SK-N-SH (cell line): ENCODE data around the gene CDH24. TPM values are rescaled to one million over a fixed set of nuclear protein-coding genes. Genes with fewer than 3 reads are reported as not detected.

ENCODE experiments used
- CTCF ChIA-PET: fragments of 300-600, 350-600 bp; formaldehyde crosslinking; extraction: SDS; loops from one replicate; lab custom pipeline; 2021; lab: Yijun Ruan, JAX
- POLR2A ChIA-PET: fragments of 350-600 bp; sonication (Branson Sonifier 250); formaldehyde crosslinking; extraction: SDS; loops from one replicate; lab custom pipeline; 2020; ENCODE audit warnings: antibody characterized with exemption, inconsistent platforms; lab: Yijun Ruan, JAX
- DNase-seq: peaks from one replicate; pipeline ENCODE4 v3.0.0; 2012
- H2AFZ ChIP-seq: fragments of 200-600 bp; sonication (generic); 2 replicates; pipeline ENCODE4 v1.8.1; 2016; ENCODE audit warnings: antibody characterized with exemption, mild to moderate bottlenecking, low read depth
- H3F3A ChIP-seq: fragments of 200-600 bp; sonication (generic); replicated peaks from 2 replicates; pipeline ENCODE3; 2016; ENCODE audit warnings: antibody characterized with exemption, mild to moderate bottlenecking; ENCODE audit not compliant: insufficient read depth
- H3K27ac ChIP-seq, 2 experiments: fragments of 200-500 bp in 1 of 2; fragments of 200-600 bp in 1 of 2; sonication (Bioruptor generic) in 1 of 2; sonication (generic), shearing (Covaris generic) in 1 of 2; 2 replicates each; pipeline versions ENCODE4 v1.5.1 to v1.6.1; 2014 to 2016; ENCODE audit warnings: low read depth in 2 of 2, inconsistent platforms in 1 of 2, low read length in 1 of 2, mild to moderate bottlenecking in 1 of 2, mixed read lengths in 1 of 2
- H3K27me3 ChIP-seq: fragments of 200-600 bp; sonication (generic), shearing (Covaris generic); 2 replicates; pipeline ENCODE4 v1.6.1; 2016; ENCODE audit warnings: mixed run types; ENCODE audit not compliant: insufficient read depth
- H3K36me3 ChIP-seq, 2 experiments: fragments of 200-500 bp in 1 of 2; fragments of 200-600 bp in 1 of 2; sonication (Bioruptor generic) in 1 of 2; sonication (generic) in 1 of 2; replicated peaks in 1 of 2; 2 replicates each; pipeline versions ENCODE3 to v1.5.1; 2014 to 2016; ENCODE audit warnings: low read length in 1 of 2, mild to moderate bottlenecking in 1 of 2; ENCODE audit not compliant: insufficient read depth in 2 of 2, control insufficient read depth in 1 of 2
- H3K4me1 ChIP-seq, 2 experiments: fragments of 200-500 bp in 1 of 2; fragments of 200-600 bp in 1 of 2; sonication (Bioruptor generic) in 1 of 2; sonication (generic), shearing (Covaris generic) in 1 of 2; 2 replicates each; pipeline versions ENCODE4 v1.5.1 to v1.6.1; 2014 to 2016; ENCODE audit warnings: low read depth in 1 of 2, low read length in 1 of 2, mixed run types in 1 of 2; ENCODE audit not compliant: insufficient read depth in 2 of 2, control insufficient read depth in 1 of 2
- H3K4me2 ChIP-seq: fragments of 200-600 bp; sonication (generic), shearing (Covaris generic); 2 replicates; pipeline ENCODE4 v1.6.1; 2017; ENCODE audit warnings: mixed run types
- H3K4me3 ChIP-seq, 2 experiments: fragments of 200-500 bp in 1 of 2; fragments of 200-600 bp in 1 of 2; sonication (Bioruptor generic) in 1 of 2; sonication (generic), shearing (Covaris generic) in 1 of 2; 2 replicates each; pipeline versions ENCODE4 v1.5.1 to v1.8.1; 2014 to 2016; ENCODE audit warnings: low read depth in 2 of 2, inconsistent platforms in 1 of 2, low read length in 1 of 2, mild to moderate bottlenecking in 1 of 2, mixed read lengths in 1 of 2, moderate library complexity in 1 of 2
- H3K79me2 ChIP-seq: fragments of 200-600 bp; sonication (generic); 2 replicates; pipeline ENCODE4 v1.8.1; 2017; ENCODE audit warnings: mild to moderate bottlenecking; ENCODE audit not compliant: insufficient read depth
- H3K9ac ChIP-seq: fragments of 200-600 bp; sonication (generic); 2 replicates; pipeline ENCODE4 v1.6.1; 2017; ENCODE audit warnings: mixed run types
- H3K9me2 ChIP-seq: fragments of 200-600 bp; sonication (generic); 2 replicates; pipeline ENCODE4 v1.6.1; 2017; ENCODE audit warnings: mixed run types
- H3K9me3 ChIP-seq: fragments of 200-600 bp; sonication (generic); 2 replicates; pipeline ENCODE4 v1.6.1; 2017; ENCODE audit warnings: mixed run types, mild to moderate bottlenecking, moderate library complexity
- H4K20me1 ChIP-seq: fragments of 200-600 bp; sonication (generic); 2 replicates; pipeline ENCODE4 v1.6.1; 2017; ENCODE audit warnings: mild to moderate bottlenecking, mixed run types; ENCODE audit not compliant: insufficient read depth
- JUND ChIP-seq: IDR thresholded peaks from 2 replicates; pipeline ENCODE4 v1.4.0; 2012
- NFIC ChIP-seq: IDR thresholded peaks from 2 replicates; pipeline ENCODE4 v1.4.0; 2012; ENCODE audit warnings: borderline replicate concordance
- REST ChIP-seq: IDR thresholded peaks from 2 replicates; pipeline ENCODE4 v1.6.1; 2012; ENCODE audit warnings: mild to moderate bottlenecking, low read depth, low read length, moderate library complexity
- RFX5 ChIP-seq: IDR thresholded peaks from 2 replicates; pipeline ENCODE4 v1.6.1; 2012; ENCODE audit warnings: mild to moderate bottlenecking, improper control_type of control experiment, low read length
- RXRA ChIP-seq: IDR thresholded peaks from 2 replicates; pipeline ENCODE4 v1.4.0; 2012; ENCODE audit warnings: low read depth, mild to moderate bottlenecking, borderline replicate concordance
- SIN3A ChIP-seq: IDR thresholded peaks from 2 replicates; pipeline ENCODE4 v1.6.1; 2012; ENCODE audit warnings: low read depth, mild to moderate bottlenecking, low read length, moderate library complexity, borderline replicate concordance
- TAF1 ChIP-seq: IDR thresholded peaks from 2 replicates; pipeline ENCODE4 v1.6.1; 2012; ENCODE audit warnings: low read depth, mild to moderate bottlenecking, low read length, moderate library complexity, borderline replicate concordance
- TCF12 ChIP-seq: IDR thresholded peaks from 2 replicates; pipeline ENCODE4 v1.4.0; 2012
- YY1 ChIP-seq: IDR thresholded peaks from 2 replicates; pipeline ENCODE4 v1.4.0; 2012; ENCODE audit warnings: low read depth, mild to moderate bottlenecking
- WGBS: methylation state at CpG from one replicate; pipeline ENCODE4 v1.1.6; 2017; ENCODE audit warnings: low lambda C conversion rate; 5-methylcytosine and 5-hydroxymethylcytosine counted together
- polyA plus RNA-seq, 3 experiments: library from polyadenylated mRNA; depleted of rRNA; stranded (reverse); fragments of >200 nt; gene quantifications; 2 replicates each; pipeline ENCODE4 v1.2.3, GENCODE V29; 2012
- TF ChIP-seq, protein P1 (sequence below): IDR thresholded peaks from 2 replicates; pipeline ENCODE4 v1.4.0; 2012; ENCODE audit warnings: low read depth, borderline replicate concordance

CDH24 gene
- polyA plus RNA-seq, 1 of the 3 experiments (the other 2 are of a cell fraction), result 30.8 TPM

GRCh38 chr14:23021889-23022442, 35.4 kb downstream of the CDH24 start:
- no peaks in the 10 kb centered on the region for H3K9me3 ChIP-seq
- no peak overlapping the region for H2AFZ ChIP-seq
- ChIA-PET CTCF (interaction anchor here (0.7 to 1.6 kb wide), 8 partner anchors 11 to 49 kb away, joined by 3 to 10 read pairs (median 3); partner anchors contain the start of gene PSMB5), POLR2A (interaction anchor here (0.5 to 2.1 kb wide), 2 partner anchors 9 kb away, joined by 3 to 6 read pairs; no protein-coding TSS in a partner anchor)
- peaks cover 4 to 6% of the 10 kb centered on the region in 2 experiments; a peak in 2 of 4 replicates for H3K4me1 ChIP-seq
- 88% methylated on average over 7 of the region's 7 CpGs for whole genome bisulfite sequencing
- H4K20me1 ChIP-seq, result no peaks in the 10 kb centered on the region
- H3K36me3 ChIP-seq, result peaks cover 8 to 10% of the 10 kb centered on the region in 2 experiments
- DNase-seq, result no peak
- H3K4me2 ChIP-seq, result no peak overlapping the region
- no peaks in the 10 kb centered on the region for H3K9me2 ChIP-seq
- H3K4me3 ChIP-seq, result no peak overlapping the region
- no peaks in the 10 kb centered on the region; the same call in 1 of the 2 replicates for H3K79me2 ChIP-seq
- H3K9ac ChIP-seq, result no peak overlapping the region
- no peak overlapping the region for H3K27ac ChIP-seq
- H3K27me3 ChIP-seq, result no peaks in the 10 kb centered on the region
- H3F3A ChIP-seq, result peaks cover 10% of the 10 kb centered on the region
- TF ChIP-seq REST (no peak), RFX5 (no peak), RXRA (no peak), JUND (no peak), TCF12 (no peak), SIN3A (no peak), YY1 (no peak), TAF1 (no peak)
- TF ChIP-seq, protein P1, sequence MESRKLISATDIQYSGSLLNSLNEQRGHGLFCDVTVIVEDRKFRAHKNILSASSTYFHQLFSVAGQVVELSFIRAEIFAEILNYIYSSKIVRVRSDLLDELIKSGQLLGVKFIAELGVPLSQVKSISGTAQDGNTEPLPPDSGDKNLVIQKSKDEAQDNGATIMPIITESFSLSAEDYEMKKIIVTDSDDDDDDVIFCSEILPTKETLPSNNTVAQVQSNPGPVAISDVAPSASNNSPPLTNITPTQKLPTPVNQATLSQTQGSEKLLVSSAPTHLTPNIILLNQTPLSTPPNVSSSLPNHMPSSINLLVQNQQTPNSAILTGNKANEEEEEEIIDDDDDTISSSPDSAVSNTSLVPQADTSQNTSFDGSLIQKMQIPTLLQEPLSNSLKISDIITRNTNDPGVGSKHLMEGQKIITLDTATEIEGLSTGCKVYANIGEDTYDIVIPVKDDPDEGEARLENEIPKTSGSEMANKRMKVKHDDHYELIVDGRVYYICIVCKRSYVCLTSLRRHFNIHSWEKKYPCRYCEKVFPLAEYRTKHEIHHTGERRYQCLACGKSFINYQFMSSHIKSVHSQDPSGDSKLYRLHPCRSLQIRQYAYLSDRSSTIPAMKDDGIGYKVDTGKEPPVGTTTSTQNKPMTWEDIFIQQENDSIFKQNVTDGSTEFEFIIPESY, result no peak

GRCh38 chr14:23021434-23021833, 35.9 kb downstream of the CDH24 start:
- H3K4me3 ChIP-seq, result no peak overlapping the region
- 85% methylated on average over 9 of the region's 9 CpGs for WGBS
- no peak for TF ChIP-seq NFIC
- no peak overlapping the region for H2AFZ ChIP-seq
- H3K36me3 ChIP-seq, result peaks cover 6 to 10% of the 10 kb centered on the region in 2 experiments
- H3F3A ChIP-seq, result peaks cover 10% of the 10 kb centered on the region
- peaks cover 4 to 6% of the 10 kb centered on the region in 2 experiments; a peak in 2 of 4 replicates for H3K4me1 ChIP-seq
- DNase-seq, result no peak
- no peaks in the 10 kb centered on the region for H4K20me1 ChIP-seq
- ChIA-PET POLR2A (interaction anchor here (0.7 to 2.1 kb wide), 2 partner anchors 9 to 480 kb away, joined by 3 to 6 read pairs; no protein-coding TSS in a partner anchor), CTCF (interaction anchor here (0.7 to 1.6 kb wide), 6 partner anchors 13 to 47 kb away, joined by 3 to 10 read pairs (median 4); partner anchors contain the start of gene PSMB5)
- H3K9me2 ChIP-seq, result no peaks in the 10 kb centered on the region
- no peaks in the 10 kb centered on the region for H3K9me3 ChIP-seq
- H3K27me3 ChIP-seq, result no peaks in the 10 kb centered on the region
- no peaks in the 10 kb centered on the region for H3K79me2 ChIP-seq
- no peak overlapping the region for H3K4me2 ChIP-seq
- no peak overlapping the region for H3K9ac ChIP-seq
- no peak overlapping the region for H3K27ac ChIP-seq
